Measurements from ENCODE around the gene KRTAP2-2.

DNA sequence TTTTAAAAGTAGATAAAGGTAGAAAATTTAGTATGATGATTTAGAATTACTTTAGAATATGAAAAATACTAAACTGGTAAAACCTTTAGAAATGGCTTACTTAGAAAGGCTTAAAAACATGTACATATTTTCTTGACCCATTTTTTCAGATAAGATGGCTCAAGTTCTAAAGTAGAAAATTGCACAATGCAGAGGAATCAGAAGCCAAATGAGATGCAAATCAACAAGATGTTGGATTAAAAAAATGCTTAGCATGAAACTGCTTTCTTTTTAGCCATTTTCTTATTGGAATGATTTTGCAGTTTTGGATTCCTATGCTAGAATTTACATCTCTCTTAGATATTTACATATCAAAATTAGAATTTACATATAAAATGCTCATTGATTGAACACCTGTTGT lies 44.6 kb downstream of the KRTAP2-2 start:
- TF ChIP-seq, protein P1, sequence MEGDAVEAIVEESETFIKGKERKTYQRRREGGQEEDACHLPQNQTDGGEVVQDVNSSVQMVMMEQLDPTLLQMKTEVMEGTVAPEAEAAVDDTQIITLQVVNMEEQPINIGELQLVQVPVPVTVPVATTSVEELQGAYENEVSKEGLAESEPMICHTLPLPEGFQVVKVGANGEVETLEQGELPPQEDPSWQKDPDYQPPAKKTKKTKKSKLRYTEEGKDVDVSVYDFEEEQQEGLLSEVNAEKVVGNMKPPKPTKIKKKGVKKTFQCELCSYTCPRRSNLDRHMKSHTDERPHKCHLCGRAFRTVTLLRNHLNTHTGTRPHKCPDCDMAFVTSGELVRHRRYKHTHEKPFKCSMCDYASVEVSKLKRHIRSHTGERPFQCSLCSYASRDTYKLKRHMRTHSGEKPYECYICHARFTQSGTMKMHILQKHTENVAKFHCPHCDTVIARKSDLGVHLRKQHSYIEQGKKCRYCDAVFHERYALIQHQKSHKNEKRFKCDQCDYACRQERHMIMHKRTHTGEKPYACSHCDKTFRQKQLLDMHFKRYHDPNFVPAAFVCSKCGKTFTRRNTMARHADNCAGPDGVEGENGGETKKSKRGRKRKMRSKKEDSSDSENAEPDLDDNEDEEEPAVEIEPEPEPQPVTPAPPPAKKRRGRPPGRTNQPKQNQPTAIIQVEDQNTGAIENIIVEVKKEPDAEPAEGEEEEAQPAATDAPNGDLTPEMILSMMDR (IDR thresholded peaks at IDR 0.05; ENCODE audit: low read length) = no peak
- no peak for TF ChIP-seq EZH2 (IDR thresholded peaks at IDR 0.05; ENCODE audit: borderline replicate concordance, low read length)
